Activated naive CD4-positive, alpha-beta T cell treated with anti-CD3 and anti-CD28 coated beads, Interleukin-2, amount 50 U/mL, for 16 hours (primary cell): ENCODE data around the gene C1QBP.
"Not testable (repeated sequence)": the region's sequence is repeated elsewhere in the genome, so short reads cannot be mapped to it uniquely, and the experiment has no call there.

Experiments used
- DNase-seq: peaks from one replicate; pipeline ENCODE4 v3.0.0-alpha.2; 2020

C1QBP gene

GRCh38 chr17:5438716-5439445 lies at the start of gene C1QBP:
Gene C1QBP, minus strand, starts transcription at chr17:5439155. Its CDS starts 82 bp downstream, at chr17:5439073.
- peak; percentile 90 for DNase-seq

- DNase-seq, result no peak
Measured at GRCh38 chr17:5488752-5489151, 49.8 kb upstream of the C1QBP start.

GRCh38 chr17:5486206-5487124 lies 47.5 kb upstream of the C1QBP start, which contains the start of gene MIS12:
Gene MIS12, plus strand, starts transcription at chr17:5486566. Its CDS starts 2,297 bp downstream, at chr17:5488863.
- DNase-seq, result peak; percentile 98

- DNase-seq, result no peak
Measured at GRCh38 chr17:5485270-5486205, 46.6 kb upstream of the C1QBP start, which contains the start of gene DERL2. Gene DERL2, minus strand, starts transcription at chr17:5486178. Its CDS starts 17 bp downstream, at chr17:5486161.

GRCh38 chr17:5481451-5481850 lies 42.5 kb upstream of the C1QBP start:
- DNase-seq, result no peak

GRCh38 chr17:5480962-5481361 lies 42.0 kb upstream of the C1QBP start:
- DNase-seq, result no peak

GRCh38 chr17:5478992-5479391 lies 40.0 kb upstream of the C1QBP start:
- DNase-seq, result no peak

- no peak for DNase-seq
Measured at GRCh38 chr17:5473906-5474305, 35.0 kb upstream of the C1QBP start.

GRCh38 chr17:5472511-5472910 lies 33.6 kb upstream of the C1QBP start:
- DNase-seq, result no peak

GRCh38 chr17:5468075-5468473 lies 29.1 kb upstream of the C1QBP start:
- peak; percentile 45 for DNase-seq

GRCh38 chr17:5467416-5467815 lies 28.5 kb upstream of the C1QBP start:
- DNase-seq, result no peak

GRCh38 chr17:5466295-5466694 lies 27.3 kb upstream of the C1QBP start:
- DNase-seq, result no peak

- DNase-seq, result no peak
Measured at GRCh38 chr17:5464717-5465507, 26.0 kb upstream of the C1QBP start.

GRCh38 chr17:5446786-5447185 lies 7.8 kb upstream of the C1QBP start:
- no peak for DNase-seq

- DNase-seq, result no peak
Measured at GRCh38 chr17:5444209-5444608, 5.3 kb upstream of the C1QBP start.

- no peak for DNase-seq
Measured at GRCh38 chr17:5443728-5444127, 4.8 kb upstream of the C1QBP start.

GRCh38 chr17:5439446-5439764 lies 450 bp upstream of the C1QBP start:
- no peak for DNase-seq

- DNase-seq, result no peak
Measured at GRCh38 chr17:5437721-5438317, 1.1 kb downstream of the C1QBP start.

GRCh38 chr17:5435781-5436315 lies 3.1 kb downstream of the C1QBP start:
- DNase-seq, result not testable (repeated sequence)

GRCh38 chr17:5434984-5435383 lies 4.0 kb downstream of the C1QBP start:
- DNase-seq, result no peak

GRCh38 chr17:5431949-5432556 lies 6.9 kb downstream of the C1QBP start:
- DNase-seq, result no peak
